Adrenal gland (tissue), 12 donors: ENCODE data around the gene B3GLCT. TPM values are rescaled to one million over a fixed set of nuclear protein-coding genes. Genes with fewer than 3 reads are reported as not detected.
"Not testable (repeated sequence)": the region's sequence is repeated elsewhere in the genome, so short reads cannot be mapped to it uniquely, and the experiment has no call there.

ENCODE experiments used
- DNase-seq, 7 donors: peaks; one replicate each; pipeline ENCODE4 v3.0.0-alpha.2; 2019 to 2020
- H3K27ac ChIP-seq, 5 donors: fragments of 200-600 bp; sonication (generic) in 4 of 5; 1 replicate in 3 of 5; 2 replicates in 2 of 5; pipeline versions ENCODE4 v1.5.1 to v1.8.0; 2016 to 2020; ENCODE audit warnings: mild to moderate bottlenecking in 1 of 5
- H3K27me3 ChIP-seq: fragments of 200-600 bp; 2 replicates; pipeline ENCODE4 v1.8.0; 2021
- H3K36me3 ChIP-seq, 2 donors: fragments of 200-600 bp; replicated peaks in 1 of 2; 1 replicate in 1 of 2; 2 replicates in 1 of 2; pipeline versions ENCODE4 v1.5.1 to v1.8.0; 2018 to 2022
- H3K4me1 ChIP-seq, 2 donors: fragments of 200-600 bp; replicated peaks in 1 of 2; 1 replicate in 1 of 2; 2 replicates in 1 of 2; pipeline versions ENCODE4 v1.5.1 to v1.8.0; 2018 to 2021
- H3K4me3 ChIP-seq, 4 donors: fragments of 200-600 bp; sonication (generic) in 3 of 4; one replicate each; pipeline ENCODE4 v1.5.1; 2016 to 2018
- H3K9me3 ChIP-seq, 3 donors: fragments of 200-600 bp; sonication (generic) in 1 of 3; replicated peaks in 1 of 3; 1 replicate in 2 of 3; 2 replicates in 1 of 3; pipeline versions ENCODE4 v1.5.1 to v1.8.0; 2016 to 2021
- POLR2A ChIP-seq, 2 donors: fragments of 450-650 bp; IDR thresholded peaks; one replicate each; pipeline ENCODE4 v1.6.1; 2017; ENCODE audit warnings: antibody characterized with exemption in 2 of 2, mild to moderate bottlenecking in 2 of 2, moderate library complexity in 1 of 2
- WGBS, 4 donors: extraction: QIAGEN DNeasy Blood & Tissue Kit in 2 of 4; methylation state at CpG; one replicate each; pipeline versions ENCODE4 v1.1.5 to v1.1.7; 2013 to 2017; 5-methylcytosine and 5-hydroxymethylcytosine counted together
- intact Hi-C, 2 donors: fragments of 100-400 bp; cut with DNase I; formaldehyde crosslinking; loops; one replicate each; pipeline versions ENCODE4 v1.14.1 to v1.15.0; 2022 to 2023
- polyA plus RNA-seq, 3 donors: library from polyadenylated mRNA; stranded (reverse); fragments of 200-250 nt in 2 of 3; fragments of 350-450 nt in 1 of 3; fragmentation: Illumina TruSeq in 1 of 3; extraction: RNeasy Lipid Tissue Mini Kit (QIAGEN cat#74804) in 1 of 3; gene quantifications; one replicate each; pipeline ENCODE4 v1.2.3, GENCODE V29; 2013 to 2014
- total RNA-seq, 9 donors: library from RNA; depleted of rRNA in 4 of 9; stranded (reverse); fragments of >200 nt in 4 of 9; fragments of 120-200 nt in 1 of 9; fragmentation: NEBNext Ultra II Directional in 1 of 9; extraction: Animal tissue kit (Norgen Biotek cat#: 25700) in 1 of 9; gene quantifications; one replicate each; pipeline versions ENCODE4 v1.1.0 to v1.2.4, GENCODE V29; 2013 to 2023
- TF ChIP-seq, protein P1 (sequence below), 6 experiments: fragments of 450-650 bp in 4 of 6; fragments of 200-600 bp in 2 of 6; sonication (generic) in 1 of 6; IDR thresholded peaks; 1 replicate in 5 of 6; 2 replicates in 1 of 6; pipeline versions ENCODE4 v1.5.1 to v1.8.0; 2016 to 2021; ENCODE audit warnings: antibody characterized with exemption in 6 of 6, mild to moderate bottlenecking in 2 of 6, moderate library complexity in 1 of 6
- donor health status: healthy with polysubstance abuse.
- donor health status: Bipolar disorder and iron deficiency.
- donor health status: DM: yes; HTN: yes; CAD: no.
- donor health status: DM: no; HTN: no; CAD: no.
- donor health status: DM: no; HTN: no; CAD: no.
- donor health status: DM: yes; HTN: yes; CAD: no.

The B3GLCT gene
- total and polyA plus RNA-seq, 12 donors: 1.9 to 6.4 (median 3.5) TPM

DNA sequence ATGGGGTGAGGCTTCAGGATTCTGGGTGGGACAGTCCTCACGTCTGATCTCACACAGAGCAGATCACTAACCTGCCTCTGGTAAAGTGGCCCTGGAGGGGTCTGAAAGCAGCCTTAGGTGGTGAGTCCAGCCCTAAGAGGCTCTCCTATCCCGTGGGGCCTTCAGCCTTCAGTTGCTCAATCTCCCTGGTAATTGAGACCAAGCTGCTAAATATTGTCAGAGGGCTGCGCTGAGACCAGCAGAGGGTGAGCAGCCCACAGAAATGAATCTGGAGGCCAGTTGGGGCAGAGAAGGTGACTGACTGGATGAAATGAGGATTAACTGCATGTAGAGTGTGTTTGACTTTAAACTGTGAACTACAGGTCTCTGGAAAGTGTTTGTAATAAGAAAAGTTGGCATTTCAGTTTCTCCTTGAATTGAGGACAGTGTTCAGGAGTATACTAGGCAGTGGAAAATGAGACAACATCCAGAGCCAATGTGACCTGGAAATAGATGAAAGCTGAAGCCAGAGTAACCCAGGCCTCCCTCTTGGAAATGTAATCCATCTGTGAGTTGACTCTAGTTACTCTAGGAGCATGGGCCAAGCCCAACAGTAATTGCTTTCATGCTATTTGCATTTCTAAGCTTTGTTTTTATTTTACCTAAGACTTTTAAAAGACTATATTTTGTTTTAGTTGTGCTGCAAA, 23.8 kb upstream of the B3GLCT start:
- WGBS, 4 donors: 75 to 100% (median 79%) methylated on average over 3 of the region's 3 CpGs
- Histone ChIP-seq H3K27ac (no peak overlapping the region), H3K36me3 (no peaks in the 10 kb centered on the region), H3K27me3 (no peaks in the 10 kb centered on the region), H3K4me3 (no peak overlapping the region), H3K4me1 (no peaks in the 10 kb centered on the region), H3K9me3 (no peaks in the 10 kb centered on the region)
- intact Hi-C loops: no loop called here
- TF ChIP-seq POLR2A (IDR thresholded peaks at IDR 0.05): no peak
- TF ChIP-seq, protein P1, sequence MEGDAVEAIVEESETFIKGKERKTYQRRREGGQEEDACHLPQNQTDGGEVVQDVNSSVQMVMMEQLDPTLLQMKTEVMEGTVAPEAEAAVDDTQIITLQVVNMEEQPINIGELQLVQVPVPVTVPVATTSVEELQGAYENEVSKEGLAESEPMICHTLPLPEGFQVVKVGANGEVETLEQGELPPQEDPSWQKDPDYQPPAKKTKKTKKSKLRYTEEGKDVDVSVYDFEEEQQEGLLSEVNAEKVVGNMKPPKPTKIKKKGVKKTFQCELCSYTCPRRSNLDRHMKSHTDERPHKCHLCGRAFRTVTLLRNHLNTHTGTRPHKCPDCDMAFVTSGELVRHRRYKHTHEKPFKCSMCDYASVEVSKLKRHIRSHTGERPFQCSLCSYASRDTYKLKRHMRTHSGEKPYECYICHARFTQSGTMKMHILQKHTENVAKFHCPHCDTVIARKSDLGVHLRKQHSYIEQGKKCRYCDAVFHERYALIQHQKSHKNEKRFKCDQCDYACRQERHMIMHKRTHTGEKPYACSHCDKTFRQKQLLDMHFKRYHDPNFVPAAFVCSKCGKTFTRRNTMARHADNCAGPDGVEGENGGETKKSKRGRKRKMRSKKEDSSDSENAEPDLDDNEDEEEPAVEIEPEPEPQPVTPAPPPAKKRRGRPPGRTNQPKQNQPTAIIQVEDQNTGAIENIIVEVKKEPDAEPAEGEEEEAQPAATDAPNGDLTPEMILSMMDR (IDR thresholded peaks at IDR 0.05): no peak
- DNase-seq: no peak

DNA sequence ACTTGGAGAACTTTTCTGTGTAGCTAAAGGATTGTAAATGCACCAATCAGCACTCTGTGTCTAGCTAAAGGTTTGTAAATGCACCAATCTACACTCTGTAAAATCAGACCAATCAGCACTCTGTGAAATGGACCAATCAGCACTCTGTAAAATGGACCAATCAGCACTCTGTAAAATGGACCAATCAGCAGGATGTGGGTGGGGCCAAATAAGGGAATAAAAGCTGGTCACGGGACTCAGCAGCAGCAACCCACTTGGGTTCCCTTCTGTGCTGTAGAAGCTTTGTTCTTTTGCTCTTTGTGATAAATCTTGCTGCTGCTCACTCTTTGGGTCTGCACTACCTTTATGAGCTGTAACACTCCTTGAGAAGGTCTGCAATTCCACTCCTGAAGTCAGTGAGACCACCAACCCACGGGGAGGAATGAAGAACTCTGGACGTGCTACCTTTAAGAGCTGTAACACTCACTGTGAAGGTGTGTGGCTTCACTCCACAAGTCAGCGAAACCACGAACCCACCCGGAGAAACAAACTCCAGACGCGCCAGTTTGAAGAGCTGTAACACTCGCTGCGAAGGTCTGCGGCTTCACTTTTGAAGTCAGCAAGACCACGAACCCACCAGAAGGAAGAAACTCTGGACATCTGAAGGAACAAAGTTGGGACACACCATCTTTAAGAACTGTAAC, 21.8 kb upstream of the B3GLCT start:
- H3K27ac ChIP-seq, H3K9me3 ChIP-seq, H3K4me3 ChIP-seq, intact Hi-C loops, H3K27me3 ChIP-seq, H3K4me1 ChIP-seq, H3K36me3 ChIP-seq, DNase-seq: not testable (repeated sequence)
- 86 to 90% (median 87%) methylated on average over 12 of the region's 12 CpGs for WGBS, 4 donors

DNA sequence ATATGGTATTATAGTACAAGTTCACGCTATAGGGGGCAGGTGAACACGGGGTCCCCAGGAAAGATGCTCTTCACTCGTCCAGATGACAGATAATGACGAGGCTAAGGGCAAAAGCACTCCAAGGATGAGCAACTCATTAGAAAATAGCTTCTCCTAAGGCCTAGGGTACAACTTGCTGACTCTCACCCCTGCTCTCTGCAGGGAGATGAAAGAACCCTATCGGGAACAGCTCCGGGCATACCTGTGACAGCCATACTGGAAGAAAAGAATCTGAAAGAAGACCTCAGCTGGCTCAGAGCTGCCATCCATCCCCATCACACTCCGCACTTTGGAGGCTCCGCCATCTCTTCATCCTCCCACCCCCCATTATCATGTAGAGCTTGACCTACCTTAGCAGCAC, 20.5 kb upstream of the B3GLCT start:
- H3K9me3 ChIP-seq: no peaks in the 10 kb centered on the region
- no peak overlapping the region for H3K27ac ChIP-seq
- WGBS, 4 donors: 88 to 95% (median 92%) methylated on average over 8 of the region's 8 CpGs
- intact Hi-C loops: no loop called here
- H3K4me3 ChIP-seq: no peak overlapping the region
- H3K36me3 ChIP-seq: no peaks in the 10 kb centered on the region
- no peaks in the 10 kb centered on the region for H3K27me3 ChIP-seq
- DNase-seq: no peak
- H3K4me1 ChIP-seq: no peaks in the 10 kb centered on the region
- no peak for TF ChIP-seq POLR2A (IDR thresholded peaks at IDR 0.05)
- TF ChIP-seq, protein P1 (IDR thresholded peaks at IDR 0.05): no peak

DNA sequence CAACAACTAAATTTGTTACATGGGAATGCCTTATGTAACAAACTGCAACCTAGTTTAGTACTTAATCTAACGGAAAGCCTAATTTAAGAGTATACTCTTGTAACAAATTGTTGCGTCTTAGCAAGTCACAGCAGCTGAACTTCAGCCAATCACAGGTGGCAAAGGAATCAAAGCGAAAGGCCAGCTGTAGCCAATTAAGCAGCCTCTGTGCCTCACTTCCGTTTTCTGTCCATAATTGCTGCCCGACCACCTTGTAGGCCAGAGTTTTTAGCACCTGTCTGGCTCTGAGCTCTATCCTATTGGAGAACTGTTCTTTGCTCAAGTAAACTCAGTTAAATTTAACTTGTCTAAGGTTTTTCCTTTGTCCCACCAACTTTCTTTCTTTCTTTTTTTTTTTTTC, 20.0 kb upstream of the B3GLCT start:
- Histone ChIP-seq H3K27me3 (no peaks in the 10 kb centered on the region), H3K36me3 (no peaks in the 10 kb centered on the region), H3K4me3 (no peak overlapping the region), H3K9me3 (no peaks in the 10 kb centered on the region), H3K27ac (no peak overlapping the region), H3K4me1 (no peaks in the 10 kb centered on the region)
- intact Hi-C loops: no loop called here
- 82 to 90% (median 85%) methylated on average over 5 of the region's 5 CpGs for WGBS, 4 donors
- no peak for TF ChIP-seq POLR2A (IDR thresholded peaks at IDR 0.05)
- TF ChIP-seq, protein P1 (IDR thresholded peaks at IDR 0.05): no peak
- no peak for DNase-seq

DNA sequence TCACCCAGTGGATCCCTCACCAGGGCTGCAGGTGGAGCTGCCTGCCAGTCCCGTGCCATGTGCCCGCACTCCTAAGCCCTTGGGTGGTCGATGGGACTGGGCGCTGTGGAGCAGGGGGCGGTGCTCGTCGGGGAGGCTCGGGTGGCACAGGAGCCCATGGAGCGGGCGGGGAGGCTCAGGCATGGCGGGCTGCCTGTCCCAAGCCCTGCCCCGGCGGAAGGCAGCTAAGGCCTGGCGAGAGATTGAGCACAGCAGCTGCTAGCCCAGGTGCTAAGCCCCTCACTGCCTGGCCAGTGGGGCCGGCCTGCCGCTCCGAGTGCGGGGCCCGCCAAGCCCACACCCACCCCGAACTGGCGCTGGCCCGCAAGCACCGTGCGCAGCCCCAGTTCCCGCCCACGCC, 16.8 kb upstream of the B3GLCT start:
- Histone ChIP-seq H3K4me1 (no peaks in the 10 kb centered on the region), H3K36me3 (no peaks in the 10 kb centered on the region)
- WGBS, 4 donors: 93% methylated on average over 26 of the region's 26 CpGs; no CpG with 5 or more reads in 1 of the 4 donors

More for the DNA sequence above, 16.8 kb upstream of the B3GLCT start:
- H3K27me3 ChIP-seq: no peaks in the 10 kb centered on the region
- TF ChIP-seq, protein P1 (IDR thresholded peaks at IDR 0.05): no peak
- no peak for TF ChIP-seq POLR2A (IDR thresholded peaks at IDR 0.05)
- H3K4me3 ChIP-seq: no peak overlapping the region
- H3K27ac ChIP-seq: no peak overlapping the region
- no peaks in the 10 kb centered on the region for H3K9me3 ChIP-seq
- no peak for DNase-seq
- intact Hi-C loops: no loop called here
